Measurements from ENCODE around the gene FSCB. TPM values are rescaled to one million over a fixed set of nuclear protein-coding genes. Genes with fewer than 3 reads are reported as not detected.

The FSCB gene, protein sequence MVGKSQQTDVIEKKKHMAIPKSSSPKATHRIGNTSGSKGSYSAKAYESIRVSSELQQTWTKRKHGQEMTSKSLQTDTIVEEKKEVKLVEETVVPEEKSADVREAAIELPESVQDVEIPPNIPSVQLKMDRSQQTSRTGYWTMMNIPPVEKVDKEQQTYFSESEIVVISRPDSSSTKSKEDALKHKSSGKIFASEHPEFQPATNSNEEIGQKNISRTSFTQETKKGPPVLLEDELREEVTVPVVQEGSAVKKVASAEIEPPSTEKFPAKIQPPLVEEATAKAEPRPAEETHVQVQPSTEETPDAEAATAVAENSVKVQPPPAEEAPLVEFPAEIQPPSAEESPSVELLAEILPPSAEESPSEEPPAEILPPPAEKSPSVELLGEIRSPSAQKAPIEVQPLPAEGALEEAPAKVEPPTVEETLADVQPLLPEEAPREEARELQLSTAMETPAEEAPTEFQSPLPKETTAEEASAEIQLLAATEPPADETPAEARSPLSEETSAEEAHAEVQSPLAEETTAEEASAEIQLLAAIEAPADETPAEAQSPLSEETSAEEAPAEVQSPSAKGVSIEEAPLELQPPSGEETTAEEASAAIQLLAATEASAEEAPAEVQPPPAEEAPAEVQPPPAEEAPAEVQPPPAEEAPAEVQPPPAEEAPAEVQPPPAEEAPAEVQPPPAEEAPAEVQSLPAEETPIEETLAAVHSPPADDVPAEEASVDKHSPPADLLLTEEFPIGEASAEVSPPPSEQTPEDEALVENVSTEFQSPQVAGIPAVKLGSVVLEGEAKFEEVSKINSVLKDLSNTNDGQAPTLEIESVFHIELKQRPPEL
- total RNA-seq, result not detected in 3 replicates
- long read RNA-seq, result 0 reads

DNA sequence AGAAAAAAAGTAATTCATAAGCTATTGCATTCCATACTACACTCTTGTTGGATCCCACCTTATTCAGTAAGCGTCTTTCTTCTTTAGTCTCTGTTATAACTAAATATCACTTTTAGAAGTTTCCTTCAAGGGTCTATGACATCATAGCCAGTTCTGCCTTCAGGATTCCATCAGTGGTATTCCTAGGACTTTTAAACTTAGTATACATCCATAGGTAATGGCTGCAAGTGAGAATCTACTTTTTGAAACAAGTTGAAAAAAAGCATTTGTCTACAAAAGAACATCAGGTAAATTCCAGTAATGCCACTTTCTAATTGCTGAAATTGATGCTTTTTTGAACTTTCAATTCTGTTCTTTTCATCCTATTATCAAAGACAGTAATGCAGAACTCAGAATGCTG is at the start of gene FSCB:
Gene FSCB, minus strand, starts transcription at position 101 of the 400 bp plus-strand sequence. CDS start 296 bp downstream, outside the sequence.
- no peaks in the 10 kb centered on the region for H3K27me3 Mint-ChIP-seq (ENCODE audit: low read depth)
- no peak for DNase-seq (ENCODE audit: low spot score)
- no peak within 1 kb of the TSS for H3K4me3 Mint-ChIP-seq (ENCODE audit: unreplicated experiment)
- peaks cover 18% of the 10 kb centered on the region for H3K9me3 Mint-ChIP-seq (ENCODE audit: low read depth)
- H3K4me1 Mint-ChIP-seq (ENCODE audit: low read depth), result no peaks in the 10 kb centered on the region
- H3K27ac Mint-ChIP-seq (ENCODE audit: unreplicated experiment), result no peak within 1 kb of the TSS
- no peaks in the 10 kb centered on the region for H3K36me3 Mint-ChIP-seq (ENCODE audit: low read depth)
- TF ChIP-seq CTCF (IDR thresholded peaks at IDR 0.05), result no peak

DNA sequence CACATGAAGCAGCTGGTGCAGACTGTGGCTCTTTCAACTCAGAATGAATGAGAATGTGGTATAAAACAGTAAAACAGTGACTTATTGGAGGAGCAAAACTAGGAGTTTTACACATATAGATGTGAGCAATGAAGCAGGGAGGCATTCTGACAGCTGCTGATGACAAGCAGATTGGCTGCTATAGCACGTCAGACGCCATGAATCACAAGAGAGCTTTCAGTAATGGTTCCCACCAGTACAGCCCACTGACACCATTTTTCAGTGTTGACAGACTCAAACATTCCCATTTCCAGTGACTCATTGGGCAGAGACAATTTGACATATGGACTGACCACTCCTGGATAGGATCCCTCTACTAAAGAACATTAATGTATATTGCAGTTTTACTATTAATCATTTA is 24.6 kb upstream of the FSCB start:
- no peaks in the 10 kb centered on the region for H3K4me1 Mint-ChIP-seq (ENCODE audit: low read depth)
- no peak for DNase-seq (ENCODE audit: low spot score)
- H3K36me3 Mint-ChIP-seq (ENCODE audit: low read depth), result no peaks in the 10 kb centered on the region
- peaks cover 3% of the 10 kb centered on the region for H3K27me3 Mint-ChIP-seq (ENCODE audit: low read depth)
- no peak for TF ChIP-seq CTCF (IDR thresholded peaks at IDR 0.05)
- H3K9me3 Mint-ChIP-seq (ENCODE audit: low read depth), result peaks cover 3% of the 10 kb centered on the region
- no peak overlapping the region for H3K4me3 Mint-ChIP-seq (ENCODE audit: unreplicated experiment)
- no peak overlapping the region for H3K27ac Mint-ChIP-seq (ENCODE audit: unreplicated experiment)

DNA sequence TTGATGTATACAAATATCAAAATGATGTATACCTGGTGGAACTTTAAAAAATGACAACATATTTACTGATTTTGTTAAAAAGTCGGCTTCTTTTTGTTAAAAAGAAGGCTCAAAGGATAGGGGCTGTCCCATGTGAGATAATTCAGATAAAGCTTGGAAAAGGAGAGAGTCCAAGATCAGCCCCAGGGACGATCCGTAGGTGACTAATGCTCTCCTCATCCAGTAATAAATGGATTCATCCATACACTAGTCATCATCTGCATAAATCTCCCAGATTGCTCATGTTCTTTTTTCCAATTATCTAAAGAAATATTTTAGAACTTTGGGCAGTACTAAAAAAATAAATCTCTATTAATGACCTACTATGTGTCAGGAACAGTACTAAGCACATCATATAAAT is 23.4 kb upstream of the FSCB start:
- no peak for DNase-seq (ENCODE audit: low spot score)
- Mint-ChIP-seq H3K36me3 (ENCODE audit: low read depth) (no peaks in the 10 kb centered on the region), H3K27me3 (ENCODE audit: low read depth) (peaks cover 3% of the 10 kb centered on the region), H3K27ac (ENCODE audit: unreplicated experiment) (no peak overlapping the region), H3K4me1 (ENCODE audit: low read depth) (no peaks in the 10 kb centered on the region), H3K9me3 (ENCODE audit: low read depth) (peaks cover 3% of the 10 kb centered on the region), H3K4me3 (ENCODE audit: unreplicated experiment) (no peak overlapping the region)
- no peak for TF ChIP-seq CTCF (IDR thresholded peaks at IDR 0.05)

GRCh38 chr14:44529026-44529425 is 21.9 kb upstream of the FSCB start:
- Mint-ChIP-seq H3K27ac (ENCODE audit: unreplicated experiment) (no peak overlapping the region), H3K4me3 (ENCODE audit: unreplicated experiment) (no peak overlapping the region)

More at GRCh38 chr14:44529026-44529425, 21.9 kb upstream of the FSCB start:
- TF ChIP-seq CTCF (IDR thresholded peaks at IDR 0.05), result no peak
- peaks cover 6% of the 10 kb centered on the region for H3K27me3 Mint-ChIP-seq (ENCODE audit: low read depth)
- no peak for DNase-seq (ENCODE audit: low spot score)
- H3K4me1 Mint-ChIP-seq (ENCODE audit: low read depth), result no peaks in the 10 kb centered on the region
- no peaks in the 10 kb centered on the region for H3K36me3 Mint-ChIP-seq (ENCODE audit: low read depth)
- peaks cover 3% of the 10 kb centered on the region for H3K9me3 Mint-ChIP-seq (ENCODE audit: low read depth)
